ENCODE data around the gene CPA3.

Gene CPA3

DNA sequence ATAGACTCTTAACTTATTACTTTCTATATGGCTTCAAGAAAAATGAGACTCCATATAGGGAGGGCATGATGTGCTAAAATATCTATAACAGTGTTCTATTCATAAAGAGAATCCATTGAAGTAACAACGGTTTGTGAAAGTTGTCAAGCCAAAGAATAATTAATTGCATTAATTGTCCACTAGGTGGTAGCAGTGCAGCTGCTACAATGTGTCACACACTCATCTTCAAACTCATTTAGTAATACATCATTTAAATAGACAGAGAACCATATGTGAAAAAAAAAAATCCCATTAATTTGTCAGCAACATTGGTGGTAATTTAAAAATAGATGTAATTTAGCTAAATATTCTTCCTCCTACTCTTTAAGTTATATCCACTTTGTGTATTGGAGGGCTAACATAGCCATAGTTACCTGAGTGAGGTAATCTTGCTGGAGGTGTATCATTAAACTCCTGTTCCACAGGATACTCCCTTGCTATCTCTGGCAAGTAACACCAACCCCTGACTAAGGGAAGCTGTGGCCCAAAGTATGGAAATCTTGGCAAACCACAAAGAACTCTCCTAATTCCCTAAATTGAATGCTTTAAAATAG lies 3.7 kb upstream of the CPA3 start:
- DNase-seq, result peak; percentile 23 to 75 (median 55)

DNA sequence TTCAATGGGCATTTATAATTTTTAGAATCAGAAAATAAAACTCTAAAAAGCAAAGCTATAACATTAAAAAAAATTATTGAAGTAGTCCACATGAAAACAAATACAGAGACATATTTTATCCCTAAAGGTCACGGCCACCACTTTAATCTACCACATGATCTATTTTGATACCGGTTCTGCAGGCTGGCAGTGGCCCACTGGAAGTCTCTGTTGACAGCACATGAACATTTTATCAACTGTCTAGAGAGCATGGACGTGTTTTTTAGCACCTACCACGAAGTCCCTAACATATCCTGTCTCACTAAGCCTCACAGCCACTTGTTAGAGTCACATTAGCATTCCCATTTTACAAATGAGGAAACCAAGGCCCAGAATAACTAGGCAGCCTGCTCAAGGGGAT lies 1.8 kb upstream of the CPA3 start:
- peak in 1 of 4 experiments; percentile 8 for DNase-seq

DNA sequence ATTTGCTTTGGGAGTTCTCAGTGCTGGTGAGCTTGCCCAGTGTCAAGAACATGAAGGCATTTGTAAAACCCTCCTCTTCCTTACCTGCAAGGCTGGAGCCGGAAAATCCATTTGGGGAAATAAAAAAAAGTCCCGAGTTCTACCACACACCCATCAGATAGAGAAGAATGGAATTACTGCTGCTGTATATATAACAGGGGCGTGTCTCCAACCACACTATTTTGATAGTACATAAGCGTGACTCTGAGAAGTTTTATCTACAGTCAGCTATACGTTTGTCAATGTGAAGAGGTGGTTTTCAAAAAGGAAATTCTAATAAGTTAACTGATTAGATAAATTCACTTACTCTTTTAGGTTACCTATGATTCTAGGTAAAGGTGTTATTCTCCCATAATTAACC lies 1.3 kb upstream of the CPA3 start:
- DNase-seq, result no peak

DNA sequence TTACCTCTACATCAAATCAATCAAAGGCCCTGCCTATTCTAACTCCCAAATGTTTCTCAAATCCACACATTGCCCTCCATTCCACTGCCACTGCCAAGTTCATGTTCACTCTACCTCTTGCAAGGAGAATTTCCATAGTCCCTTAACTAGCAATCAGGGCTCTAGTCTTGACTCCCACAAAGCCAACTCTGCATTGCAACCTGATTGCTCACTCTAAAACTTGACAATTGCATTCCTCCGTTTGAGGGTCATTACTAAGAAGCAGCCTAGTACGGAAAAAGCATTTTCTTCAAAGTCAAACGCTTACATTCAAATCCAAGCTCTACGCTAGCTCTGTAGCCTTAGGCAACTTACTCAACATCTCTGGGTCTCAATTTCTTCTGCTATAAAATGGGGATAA lies 1.2 kb downstream of the CPA3 start:
- DNase-seq, result no peak

DNA sequence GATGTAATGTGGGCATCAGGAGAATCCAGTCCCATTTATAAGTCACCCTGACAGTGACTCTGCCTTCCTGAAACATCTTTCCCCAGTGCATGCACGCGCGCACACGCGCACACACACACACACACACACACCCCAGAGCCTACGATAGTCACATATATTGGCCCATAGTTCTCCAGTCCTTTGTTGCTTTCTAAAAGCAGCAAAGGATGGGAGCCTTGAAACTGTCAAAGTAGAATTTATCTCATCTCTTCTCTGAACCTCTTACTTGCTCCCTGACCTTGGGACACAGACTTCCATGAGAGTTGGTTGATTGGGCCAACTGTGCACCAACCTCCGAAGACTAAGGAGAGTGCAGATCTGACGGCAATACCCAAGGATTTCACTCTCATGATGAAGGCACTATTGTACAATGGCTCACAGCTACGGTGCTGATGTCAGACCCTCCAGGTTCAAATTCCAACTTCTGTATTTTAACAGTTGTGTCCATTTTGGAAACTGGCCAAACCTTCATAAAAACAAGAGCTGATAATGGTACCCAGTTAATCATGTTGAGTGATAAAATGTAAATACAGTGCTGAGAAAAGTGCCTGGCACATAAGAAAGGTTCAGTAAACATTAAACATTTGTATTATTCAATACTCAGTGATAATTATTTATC lies 8.3 kb downstream of the CPA3 start:
- no peak for DNase-seq

DNA sequence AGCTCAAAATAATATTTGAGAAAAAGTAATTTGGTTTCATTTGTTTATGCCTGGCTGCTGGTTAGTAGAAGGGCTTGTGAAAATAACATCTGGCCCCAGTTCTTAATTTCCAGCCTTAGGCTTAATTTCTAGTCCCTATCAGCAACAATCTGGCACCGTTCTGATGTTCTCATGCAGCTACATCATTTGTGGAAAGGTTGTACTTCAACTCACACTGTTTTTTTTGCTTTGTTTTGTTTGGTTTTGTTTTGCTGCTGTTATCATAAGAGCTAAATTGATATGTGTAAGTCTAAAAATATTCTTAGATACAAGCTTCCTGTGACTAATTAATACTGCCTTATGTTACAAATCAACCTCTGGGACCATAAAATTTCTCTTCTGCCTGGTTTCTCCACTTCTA lies 8.9 kb downstream of the CPA3 start:
- DNase-seq, result no peak

DNA sequence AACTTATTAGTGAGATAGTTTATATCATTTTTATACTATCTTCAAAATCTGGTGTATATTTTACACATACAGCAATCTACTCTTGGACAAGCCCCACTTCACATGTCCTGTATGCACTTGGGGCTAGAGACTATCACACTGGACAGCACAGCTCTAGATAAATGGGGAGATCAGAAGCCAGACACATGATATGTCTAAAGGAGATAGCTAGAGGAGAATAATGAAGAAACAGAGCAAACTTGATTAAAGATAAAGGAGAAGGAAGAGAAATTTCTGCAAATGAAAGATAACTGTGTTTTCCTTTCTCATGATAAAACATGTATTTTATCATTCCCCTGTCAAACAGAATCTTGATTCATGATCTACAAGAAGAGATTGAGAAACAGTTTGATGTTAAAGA lies 13.0 kb downstream of the CPA3 start:
- DNase-seq, result no peak

DNA sequence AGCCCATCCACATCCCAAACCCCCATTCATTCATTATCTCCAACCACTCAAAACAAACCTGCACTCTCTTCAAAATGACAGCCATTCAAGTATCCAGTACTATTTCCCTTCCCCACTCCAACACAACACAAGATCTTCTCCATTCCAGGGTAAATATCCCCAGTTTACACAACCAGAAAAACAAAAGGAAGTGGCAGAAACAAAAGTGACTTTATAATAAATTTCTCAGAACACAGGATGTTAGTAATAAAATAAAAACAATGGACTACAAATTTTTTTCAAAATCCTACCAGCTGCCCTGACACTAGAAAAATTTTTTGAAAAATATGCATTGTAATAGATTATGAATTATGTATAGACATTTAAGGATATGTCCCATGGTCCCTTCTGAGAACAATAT lies 14.2 kb downstream of the CPA3 start:
- no peak for DNase-seq

DNA sequence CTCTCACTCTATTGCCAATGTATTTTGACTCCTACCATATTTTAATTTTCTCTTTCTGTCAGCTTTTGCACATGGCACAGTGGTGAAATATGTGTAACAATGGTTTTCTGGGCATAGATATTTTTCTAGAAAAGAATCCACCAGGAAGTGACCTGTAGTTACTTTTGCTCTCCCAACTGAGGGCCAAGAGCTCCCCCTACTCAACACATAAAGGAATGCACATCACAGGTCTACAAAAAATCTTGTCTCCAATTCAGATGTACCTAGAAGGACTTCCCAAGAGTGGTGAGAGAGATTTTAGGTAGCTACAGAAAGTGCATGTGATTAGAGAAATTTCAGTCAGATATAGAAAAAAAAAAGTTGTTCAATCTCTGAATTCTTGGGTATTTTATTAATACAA lies 15.6 kb downstream of the CPA3 start:
- DNase-seq, result peak in 3 of 4 experiments; percentile 45 to 49 (median 48)

DNA sequence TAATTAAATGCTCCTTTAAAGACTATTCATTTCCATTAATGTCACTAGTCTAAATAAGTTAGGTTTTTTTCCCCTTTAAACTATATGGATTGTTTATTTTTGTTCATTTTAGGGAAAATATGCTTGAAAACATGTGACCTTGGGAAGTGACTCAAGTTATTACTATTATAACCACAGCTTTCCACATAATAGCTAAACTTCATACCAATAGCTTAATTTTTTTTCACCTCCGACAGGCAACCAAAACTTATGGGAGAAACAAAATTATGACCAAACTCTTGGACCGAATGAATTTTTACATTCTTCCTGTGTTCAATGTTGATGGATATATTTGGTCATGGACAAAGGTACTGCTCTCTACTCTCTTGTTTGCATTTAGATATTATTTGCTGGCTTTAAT lies 16.2 kb downstream of the CPA3 start:
- no peak for DNase-seq

DNA sequence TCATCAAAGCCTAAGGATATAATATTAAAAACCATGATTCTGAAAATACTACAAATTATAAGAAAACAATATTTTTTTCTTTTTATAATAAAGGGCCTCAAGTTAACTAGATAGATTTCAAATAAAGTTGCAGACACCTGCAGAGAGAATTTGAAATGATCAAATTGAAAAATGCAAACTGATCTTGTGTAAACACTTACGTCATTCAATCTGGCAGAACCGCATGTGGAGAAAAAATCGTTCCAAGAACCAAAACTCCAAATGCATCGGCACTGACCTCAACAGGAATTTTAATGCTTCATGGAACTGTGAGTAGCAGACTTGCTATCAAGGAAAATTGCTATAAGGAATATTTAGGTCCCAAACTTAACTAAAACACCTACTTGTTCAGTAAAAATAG lies 17.2 kb downstream of the CPA3 start:
- no peak for DNase-seq

DNA sequence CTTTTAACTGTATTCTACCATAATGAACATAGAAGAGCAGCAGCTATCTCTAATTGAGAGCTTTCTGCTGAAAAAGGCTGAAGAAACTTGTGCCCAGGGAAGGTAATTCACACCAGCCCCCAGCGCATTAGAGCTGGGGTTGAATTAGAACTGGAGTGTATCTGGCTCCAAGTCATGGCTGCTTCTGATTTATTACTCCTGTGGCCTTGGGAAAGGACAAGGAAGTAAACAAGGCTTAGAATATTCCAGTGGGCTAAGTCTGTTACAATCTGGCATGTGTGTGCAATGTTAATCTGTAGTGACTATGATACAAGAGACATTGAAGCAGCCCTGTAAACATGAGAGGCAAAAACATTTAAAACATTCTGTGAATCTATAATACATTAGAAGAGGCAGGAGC lies 18.1 kb downstream of the CPA3 start:
- DNase-seq, result no peak

DNA sequence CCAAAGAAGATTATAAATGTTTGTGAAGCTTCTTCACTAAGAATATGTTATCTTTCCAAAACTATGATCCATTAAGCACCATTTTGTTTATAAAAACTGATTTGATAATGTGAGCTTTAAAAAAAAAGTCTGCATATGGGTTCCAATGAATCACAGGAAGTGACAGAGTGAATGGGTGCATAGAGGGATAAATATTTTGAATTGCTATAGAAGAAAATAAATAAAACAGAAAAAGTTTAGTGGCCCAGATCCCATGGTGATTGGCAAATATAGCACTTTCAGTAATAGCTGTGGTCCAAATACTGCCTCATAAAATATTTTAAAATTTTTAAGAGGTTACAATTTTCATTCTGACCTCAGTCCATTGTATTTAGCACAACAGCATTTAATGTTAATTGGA lies 19.2 kb downstream of the CPA3 start:
- no peak for DNase-seq

DNA sequence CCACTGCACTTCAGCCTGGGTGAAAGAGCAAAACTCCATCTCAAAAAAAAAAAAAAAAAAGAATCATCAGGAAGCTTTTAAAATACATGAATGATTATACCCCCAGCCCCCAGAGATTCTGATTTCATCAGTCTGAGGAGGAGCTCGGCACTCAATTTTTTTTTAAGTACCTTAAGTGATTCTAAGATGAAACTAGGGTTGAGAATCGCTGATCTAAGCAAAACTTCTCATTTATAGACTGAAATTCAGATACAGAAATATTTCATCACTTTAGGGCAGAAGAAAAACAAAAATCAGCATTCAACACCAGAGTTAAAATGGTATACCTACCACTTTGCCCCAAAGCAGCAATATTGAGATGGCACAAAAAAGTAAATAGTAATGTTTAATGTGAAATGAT lies 24.7 kb downstream of the CPA3 start:
- no peak for DNase-seq

DNA sequence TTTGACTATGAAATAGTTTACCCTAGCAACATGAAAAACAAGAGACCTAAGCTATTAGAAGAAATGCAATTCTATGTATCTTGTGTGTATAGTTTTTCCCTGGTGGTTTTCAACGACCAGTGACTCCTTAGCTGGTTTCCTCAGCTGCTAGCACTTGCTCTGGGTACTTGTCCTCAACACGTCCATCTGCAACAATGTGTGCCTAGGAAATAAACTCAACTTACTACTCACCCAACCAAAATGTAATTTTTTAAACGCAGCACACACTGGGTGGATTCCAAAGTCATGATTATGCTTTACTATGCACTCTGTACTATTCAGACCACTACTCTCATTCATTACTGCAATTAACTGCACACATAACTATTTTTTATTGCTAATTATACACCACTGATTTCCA lies 31.0 kb downstream of the CPA3 start:
- no peak for DNase-seq

DNA sequence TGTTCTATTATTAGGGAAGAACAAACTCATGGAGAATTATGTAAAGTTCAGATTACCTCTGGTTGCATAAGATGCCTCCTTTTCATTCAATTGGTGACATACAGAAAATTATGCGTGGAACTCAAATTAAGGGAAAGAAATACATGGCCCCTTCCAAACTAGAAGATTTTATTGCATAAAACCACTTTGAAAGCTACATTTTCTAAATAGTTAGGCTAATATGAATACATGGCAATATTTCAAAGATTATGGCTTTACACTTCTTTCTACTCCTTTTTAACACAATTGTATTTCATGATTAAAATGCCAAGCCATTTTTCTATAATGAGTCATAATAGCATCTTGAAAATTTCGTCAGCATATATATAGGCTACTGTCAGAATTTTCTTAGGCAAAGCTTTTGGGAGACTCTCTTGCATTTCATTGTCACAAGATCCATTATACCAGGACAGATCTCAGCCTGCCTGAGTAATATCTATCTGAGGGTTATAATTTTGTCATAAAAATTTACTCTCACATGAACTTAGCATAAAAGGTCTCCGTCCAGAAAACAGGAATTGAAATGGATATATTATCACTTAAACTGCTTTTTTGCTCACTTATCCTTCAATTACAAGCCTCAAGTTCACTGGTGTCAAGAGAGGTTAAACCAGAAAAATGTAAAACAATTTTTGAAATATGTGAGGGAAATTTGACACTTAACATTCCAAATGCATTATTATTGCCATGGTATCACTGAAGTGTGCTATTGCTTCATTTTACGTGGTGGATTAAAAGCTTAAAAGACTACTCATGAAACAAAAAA lies 37.1 kb downstream of the CPA3 start:
- DNase-seq, result no peak

DNA sequence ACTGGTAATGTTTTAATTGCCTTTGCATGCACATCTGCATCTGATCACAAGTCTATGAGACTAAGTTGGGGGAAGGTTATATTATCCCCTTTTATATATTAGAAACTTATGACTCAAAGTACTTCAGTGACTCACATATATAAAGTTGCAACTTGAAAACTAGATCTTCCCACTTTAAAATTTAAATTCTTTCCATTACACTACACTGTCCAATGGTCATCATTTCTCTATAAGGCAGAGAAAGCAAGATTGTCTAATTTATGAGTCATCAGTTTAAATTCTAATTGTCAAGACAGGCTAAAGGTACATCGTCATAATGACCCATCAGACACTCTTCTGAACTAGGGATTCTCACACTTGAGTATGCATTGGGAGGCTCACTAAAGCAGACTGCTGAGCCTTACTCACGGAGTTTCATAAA lies 37.9 kb downstream of the CPA3 start:
- no peak for DNase-seq

DNA sequence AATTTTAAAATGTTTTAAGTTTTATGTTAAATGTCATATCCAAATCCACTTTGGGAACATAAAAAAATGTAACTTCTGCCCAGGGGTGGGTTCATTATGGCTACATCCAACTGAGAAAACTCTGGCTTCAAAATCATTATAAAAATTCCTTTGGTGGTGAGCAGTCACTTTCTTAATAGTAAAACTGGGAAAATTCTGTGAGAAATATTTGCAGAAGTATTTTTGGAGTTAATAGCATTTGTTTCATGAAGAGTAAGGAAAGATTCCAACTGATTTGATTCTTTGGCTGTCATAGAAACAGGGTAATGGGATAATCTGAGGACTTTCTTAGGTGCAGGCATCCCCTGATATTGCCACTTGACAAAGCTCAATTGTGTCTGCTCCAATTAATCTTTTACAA lies 38.8 kb downstream of the CPA3 start:
- no peak for DNase-seq

DNA sequence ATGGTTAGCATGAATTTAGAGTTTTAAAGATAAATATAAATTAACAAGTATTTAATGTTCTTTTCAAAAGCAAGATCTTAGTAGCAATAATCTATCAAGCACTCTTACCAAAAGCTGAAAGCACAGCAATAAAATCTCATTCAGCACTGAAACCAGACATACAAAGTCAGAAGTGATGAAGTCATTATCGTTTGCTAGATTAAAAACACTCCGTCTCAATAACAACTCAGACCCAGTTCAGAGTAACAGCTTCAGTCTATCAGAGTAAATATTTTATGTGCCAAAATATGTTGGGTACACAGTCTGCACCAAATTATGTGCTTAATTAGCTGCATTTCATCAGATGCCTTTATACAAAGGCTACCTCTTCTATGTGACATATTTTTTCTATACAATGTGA lies 41.6 kb downstream of the CPA3 start:
- no peak for DNase-seq

DNA sequence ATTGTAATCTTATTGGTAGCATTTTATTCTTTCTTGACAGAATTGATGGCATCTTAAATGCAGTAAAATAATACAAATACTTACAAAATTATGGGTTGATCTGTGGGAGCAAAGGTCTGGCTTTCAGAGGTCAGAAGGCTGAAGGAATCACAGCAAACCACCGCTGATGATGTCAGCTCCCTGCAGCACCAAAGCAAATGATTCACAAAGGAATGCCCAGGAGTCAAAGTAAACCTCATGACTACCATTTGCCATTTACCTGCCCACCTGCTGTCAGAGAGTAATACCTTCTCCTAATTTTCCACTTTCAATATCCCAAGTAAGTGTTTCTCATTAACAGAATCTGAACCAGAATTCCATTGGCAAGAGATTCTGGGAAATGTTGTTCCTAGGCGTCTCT lies 46.1 kb downstream of the CPA3 start:
- DNase-seq, result no peak

DNA sequence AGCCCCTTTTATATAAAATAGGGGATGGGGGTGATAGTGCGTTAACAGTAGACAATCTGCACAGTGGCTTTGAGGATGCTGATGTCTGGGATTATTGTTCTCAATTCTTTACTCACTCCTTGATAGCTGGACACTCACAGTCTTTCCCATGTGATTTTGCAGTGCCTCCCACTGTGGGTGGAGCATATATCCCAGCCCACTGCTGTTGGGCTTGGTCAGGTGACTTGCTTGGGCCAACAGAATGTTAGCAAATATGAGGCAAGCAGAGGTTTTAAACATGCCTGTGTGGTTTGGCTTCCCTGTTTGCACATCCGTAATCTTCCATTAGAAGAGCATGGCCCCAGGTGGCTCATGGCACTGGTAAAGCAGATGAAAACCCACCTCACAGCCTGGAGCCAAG lies 46.5 kb downstream of the CPA3 start:
- DNase-seq, result no peak

DNA sequence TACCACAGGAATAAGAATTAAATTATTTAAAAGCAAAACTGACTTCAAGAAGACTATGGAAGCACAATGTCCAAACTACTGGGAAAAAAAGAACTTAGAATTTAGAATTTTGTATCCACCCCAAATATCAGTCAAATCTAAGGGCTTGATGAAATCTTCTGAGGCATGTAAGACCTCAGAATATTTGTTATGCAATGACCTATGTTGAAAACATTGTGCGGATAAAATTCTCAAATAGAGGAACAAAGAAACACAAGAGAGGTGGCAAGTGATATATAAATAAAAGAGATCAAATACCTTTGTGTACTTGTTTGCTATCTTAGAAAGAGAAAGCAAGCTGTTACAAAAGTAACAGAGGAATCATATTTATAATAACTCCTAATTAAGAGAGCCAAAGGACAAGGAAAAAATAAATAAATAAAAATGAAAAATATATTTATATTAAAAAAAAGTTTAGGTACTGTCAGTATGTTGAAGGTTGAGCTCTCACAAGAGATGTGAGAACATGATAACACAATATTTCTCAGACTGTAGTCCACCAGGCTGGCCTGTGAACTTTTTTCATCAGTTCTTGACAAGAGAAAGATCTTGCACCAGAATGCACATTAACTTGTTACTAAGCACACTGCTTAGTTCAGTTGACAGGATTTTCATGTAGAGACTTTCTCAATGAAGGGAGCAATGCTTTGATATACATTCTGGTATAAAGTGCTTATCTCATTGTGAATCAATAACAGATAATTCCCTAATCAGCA lies 50.0 kb downstream of the CPA3 start:
- DNase-seq, result peak in 2 of 4 experiments; percentile 62 to 66

DNA sequence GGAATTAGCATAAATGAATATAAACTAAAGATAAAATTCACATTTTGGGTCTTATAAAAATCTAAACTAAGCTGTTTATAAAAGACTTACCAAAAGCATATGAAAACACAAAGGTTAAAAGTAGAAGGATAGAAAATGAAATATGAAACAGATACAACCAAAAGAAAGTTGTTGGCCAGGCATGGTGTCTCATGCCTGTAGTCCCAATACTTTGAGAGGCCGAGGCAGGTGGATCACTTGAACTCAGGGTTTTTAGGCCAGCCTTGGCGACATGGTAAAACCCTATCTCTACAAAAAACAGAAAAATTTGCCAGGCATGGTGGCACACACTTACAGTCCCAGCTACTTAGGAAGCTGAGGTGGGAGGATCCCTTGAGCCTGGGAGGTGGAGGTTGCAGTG lies 51.0 kb downstream of the CPA3 start:
- no peak for DNase-seq
